ENCODE data around the gene CCDC71L.

DNA sequence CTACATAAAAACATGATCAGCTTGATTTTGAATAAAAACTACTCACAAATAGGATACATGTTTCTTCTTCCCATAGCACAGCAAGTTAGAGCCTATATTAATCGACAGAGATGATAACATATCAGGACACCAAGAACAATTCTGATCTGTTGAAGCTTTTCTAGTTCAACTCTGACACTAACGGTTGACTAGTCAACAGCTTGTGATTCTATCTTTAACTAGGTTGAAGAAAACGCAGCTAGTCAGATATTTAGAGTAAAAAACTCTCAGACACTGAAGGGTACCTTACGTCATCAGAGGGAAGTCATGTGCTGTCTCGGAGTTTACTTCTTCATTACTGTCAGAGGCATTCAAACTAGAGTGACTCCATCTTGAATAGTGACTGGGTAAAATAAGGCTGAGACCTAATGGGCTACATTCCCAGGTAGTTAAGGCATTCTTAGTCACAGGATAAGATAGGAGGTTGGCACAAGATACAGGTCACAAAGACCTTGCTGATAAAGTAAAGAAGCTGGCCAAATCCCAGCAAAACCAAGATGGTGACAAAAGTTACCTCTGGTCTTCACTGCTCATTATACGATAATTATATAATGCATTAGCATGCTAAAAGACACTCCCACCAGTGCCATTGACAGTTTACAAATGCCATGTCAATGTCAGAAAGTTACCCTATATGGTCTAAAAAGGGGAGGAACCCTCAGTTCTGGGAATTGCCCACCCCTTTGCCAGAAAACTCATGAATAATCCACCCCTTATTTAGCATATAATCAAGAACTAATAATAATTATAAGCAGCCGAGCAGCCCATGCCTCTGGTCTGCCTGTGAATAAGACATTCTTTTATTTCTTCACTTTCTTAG lies 21.3 kb downstream of the CCDC71L start:
- TF ChIP-seq ZNF713 (CRISPR knock-in tag; IDR thresholded peaks at IDR 0.05) = no peak
- no peak for TF ChIP-seq ZFP41 (CRISPR knock-in tag; IDR thresholded peaks at IDR 0.05; ENCODE audit: borderline replicate concordance)
- TF ChIP-seq YY1 (IDR thresholded peaks at IDR 0.05; ENCODE audit: insufficient read depth, insufficient replicate concordance, low read depth, low read length) = no peak
- TF ChIP-seq POLR2A (IDR thresholded peaks at IDR 0.05; ENCODE audit: insufficient read depth in 1 of 2, low read depth in 2 of 2, low read length in 2 of 2) = no peak
- TF ChIP-seq, protein P1, sequence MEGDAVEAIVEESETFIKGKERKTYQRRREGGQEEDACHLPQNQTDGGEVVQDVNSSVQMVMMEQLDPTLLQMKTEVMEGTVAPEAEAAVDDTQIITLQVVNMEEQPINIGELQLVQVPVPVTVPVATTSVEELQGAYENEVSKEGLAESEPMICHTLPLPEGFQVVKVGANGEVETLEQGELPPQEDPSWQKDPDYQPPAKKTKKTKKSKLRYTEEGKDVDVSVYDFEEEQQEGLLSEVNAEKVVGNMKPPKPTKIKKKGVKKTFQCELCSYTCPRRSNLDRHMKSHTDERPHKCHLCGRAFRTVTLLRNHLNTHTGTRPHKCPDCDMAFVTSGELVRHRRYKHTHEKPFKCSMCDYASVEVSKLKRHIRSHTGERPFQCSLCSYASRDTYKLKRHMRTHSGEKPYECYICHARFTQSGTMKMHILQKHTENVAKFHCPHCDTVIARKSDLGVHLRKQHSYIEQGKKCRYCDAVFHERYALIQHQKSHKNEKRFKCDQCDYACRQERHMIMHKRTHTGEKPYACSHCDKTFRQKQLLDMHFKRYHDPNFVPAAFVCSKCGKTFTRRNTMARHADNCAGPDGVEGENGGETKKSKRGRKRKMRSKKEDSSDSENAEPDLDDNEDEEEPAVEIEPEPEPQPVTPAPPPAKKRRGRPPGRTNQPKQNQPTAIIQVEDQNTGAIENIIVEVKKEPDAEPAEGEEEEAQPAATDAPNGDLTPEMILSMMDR (CRISPR knock-in tag; IDR thresholded peaks at IDR 0.05) = no peak
- TF ChIP-seq, protein P2, sequence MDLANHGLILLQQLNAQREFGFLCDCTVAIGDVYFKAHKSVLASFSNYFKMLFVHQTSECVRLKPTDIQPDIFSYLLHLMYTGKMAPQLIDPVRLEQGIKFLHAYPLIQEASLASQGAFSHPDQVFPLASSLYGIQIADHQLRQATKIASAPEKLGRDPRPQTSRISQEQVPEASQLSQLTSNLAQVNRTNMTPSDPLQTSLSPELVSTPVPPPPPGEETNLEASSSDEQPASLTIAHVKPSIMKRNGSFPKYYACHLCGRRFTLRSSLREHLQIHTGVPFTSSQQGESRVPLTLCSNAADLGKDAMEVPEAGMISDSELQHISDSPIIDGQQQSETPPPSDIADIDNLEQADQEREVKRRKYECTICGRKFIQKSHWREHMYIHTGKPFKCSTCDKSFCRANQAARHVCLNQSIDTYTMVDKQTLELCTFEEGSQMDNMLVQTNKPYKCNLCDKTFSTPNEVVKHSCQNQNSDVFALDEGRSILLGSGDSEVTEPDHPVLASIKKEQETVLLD (CRISPR knock-in tag; IDR thresholded peaks at IDR 0.05; ENCODE audit: low read depth) = no peak
- TF ChIP-seq RAD21 (CRISPR knock-in tag; IDR thresholded peaks at IDR 0.05) = no peak
- TF ChIP-seq ELF1 (CRISPR knock-in tag; IDR thresholded peaks at IDR 0.05) = no peak
- TF ChIP-seq, protein P3, sequence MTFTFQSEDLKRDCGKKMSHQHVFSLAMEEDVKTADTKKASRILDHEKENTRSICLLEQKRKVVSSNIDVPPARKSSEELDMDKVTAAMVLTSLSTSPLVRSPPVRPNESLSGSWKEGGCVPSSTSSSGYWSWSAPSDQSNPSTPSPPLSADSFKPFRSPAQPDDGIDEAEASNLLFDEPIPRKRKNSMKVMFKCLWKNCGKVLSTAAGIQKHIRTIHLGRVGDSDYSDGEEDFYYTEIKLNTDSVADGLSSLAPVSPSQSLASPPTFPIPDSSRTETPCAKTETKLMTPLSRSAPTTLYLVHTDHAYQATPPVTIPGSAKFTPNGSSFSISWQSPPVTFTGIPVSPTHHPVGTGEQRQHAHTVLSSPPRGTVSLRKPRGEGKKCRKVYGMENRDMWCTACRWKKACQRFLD (CRISPR knock-in tag; IDR thresholded peaks at IDR 0.05; ENCODE audit: borderline replicate concordance) = no peak

All from HepG2 (cell line).